IMR-90 (cell line): ENCODE data around the gene NF2. TPM values are rescaled to one million over a fixed set of nuclear protein-coding genes. Genes with fewer than 3 reads are reported as not detected.

Source experiments
- ATAC-seq: fragments of 200-7000 bp; cut with Tn5 transposase; 2 replicates; pipeline ENCODE4 v1.9.1; 2020; ENCODE audit warnings: low read depth, mild to moderate bottlenecking, moderate library complexity
- BruUV-seq: library from RNA; stranded (reverse); fragments of 400-500 nt; replicated peaks from 2 replicates; lab custom pipeline; 2021; lab: Mats Ljungman, UMichigan
- CTCF ChIA-PET: fragments of 300-600 bp; formaldehyde crosslinking; extraction: SDS; loops from one replicate; lab custom pipeline; 2021; ENCODE audit warnings: antibody characterized with exemption; lab: Yijun Ruan, JAX
- POLR2A ChIA-PET: fragments of 300-600 bp; sonication (Branson Sonifier 250); formaldehyde crosslinking; loops from one replicate; lab custom pipeline; 2022; ENCODE audit warnings: antibody characterized with exemption; ENCODE audit not compliant: unreplicated experiment; lab: Charles Lee
- DNase-seq: peaks from one replicate; pipeline ENCODE4 v3.0.0; 2013
- H2AFZ ChIP-seq: replicated peaks from 2 replicates; pipeline ENCODE3; 2013; ENCODE audit warnings: low read length, mild to moderate bottlenecking; ENCODE audit not compliant: poor library complexity
- H2AK5ac ChIP-seq: 2 replicates; pipeline ENCODE4 v1.6.1; 2013; ENCODE audit warnings: low read depth, low read length, inconsistent platforms
- H2AK9ac ChIP-seq: replicated peaks from 2 replicates; pipeline ENCODE3; 2013; ENCODE audit warnings: mild to moderate bottlenecking, low read depth, low read length, moderate library complexity; ENCODE audit not compliant: poor library complexity
- H2BK120ac ChIP-seq: 2 replicates; pipeline ENCODE4 v1.6.1; 2013; ENCODE audit warnings: low read depth, low read length, inconsistent platforms
- H2BK15ac ChIP-seq: 3 replicates; pipeline ENCODE4 v1.6.1; 2013; ENCODE audit warnings: low read depth, low read length, inconsistent platforms
- H2BK20ac ChIP-seq: 2 replicates; pipeline ENCODE4 v1.6.1; 2013; ENCODE audit warnings: low read depth, mild to moderate bottlenecking, inconsistent platforms, low read length, moderate library complexity
- H2BK5ac ChIP-seq: 2 replicates; pipeline ENCODE4 v1.6.1; 2013; ENCODE audit warnings: mild to moderate bottlenecking, low read depth, low read length, inconsistent platforms; ENCODE audit not compliant: poor library complexity, severe bottlenecking
- H3K14ac ChIP-seq: replicated peaks from 2 replicates; pipeline ENCODE4 v1.6.1; 2013; ENCODE audit warnings: low read depth, low read length, inconsistent platforms
- H3K18ac ChIP-seq: 2 replicates; pipeline ENCODE4 v1.6.1; 2013; ENCODE audit warnings: low read depth, low read length, control low read depth
- H3K23ac ChIP-seq: 2 replicates; pipeline ENCODE4 v1.6.1; 2013; ENCODE audit warnings: low read depth, low read length, inconsistent platforms
- H3K27ac ChIP-seq: 2 replicates; pipeline ENCODE4 v1.5.1; 2013; ENCODE audit warnings: mild to moderate bottlenecking, control low read depth, low read length; ENCODE audit not compliant: insufficient read depth
- H3K27me3 ChIP-seq: 2 replicates; pipeline ENCODE4 v1.6.1; 2013; ENCODE audit warnings: low read length; ENCODE audit not compliant: control insufficient read depth, insufficient read depth
- H3K36me3 ChIP-seq: 2 replicates; pipeline ENCODE4 v1.6.1; 2013; ENCODE audit warnings: low read length, mixed read lengths; ENCODE audit not compliant: control insufficient read depth, insufficient read depth
- H3K4ac ChIP-seq: 2 replicates; pipeline ENCODE4 v1.6.1; 2013; ENCODE audit warnings: low read depth, low read length, inconsistent platforms
- H3K4me1 ChIP-seq: 2 replicates; pipeline ENCODE4 v1.6.1; 2013; ENCODE audit warnings: low read length, mixed read lengths; ENCODE audit not compliant: control insufficient read depth, insufficient read depth
- H3K4me2 ChIP-seq: 2 replicates; pipeline ENCODE4 v1.6.1; 2013; ENCODE audit warnings: low read depth, mild to moderate bottlenecking, control low read depth, low read length, moderate library complexity
- H3K4me3 ChIP-seq: 2 replicates; pipeline ENCODE4 v1.5.1; 2013; ENCODE audit warnings: low read depth, mild to moderate bottlenecking, control low read depth, low read length, moderate library complexity; ENCODE audit not compliant: insufficient read depth
- H3K56ac ChIP-seq: 2 replicates; pipeline ENCODE4 v1.6.1; 2013; ENCODE audit warnings: low read length, inconsistent platforms; ENCODE audit not compliant: insufficient read depth; ENCODE audit errors: extremely low read depth
- H3K79me1 ChIP-seq, 2 experiments: 2 replicates each; pipeline ENCODE4 v1.6.1; 2013; ENCODE audit warnings: low read length in 2 of 2, inconsistent platforms in 1 of 2, low read depth in 1 of 2
- H3K9ac ChIP-seq: 2 replicates; pipeline ENCODE4 v1.6.1; 2013; ENCODE audit warnings: low read depth, low read length, control low read depth
- H3K9me1 ChIP-seq: 2 replicates; pipeline ENCODE4 v1.6.1; 2013; ENCODE audit warnings: low read length, inconsistent platforms; ENCODE audit not compliant: insufficient read depth
- H3K9me3 ChIP-seq: 2 replicates; pipeline ENCODE4 v1.6.1; 2013; ENCODE audit warnings: low read length; ENCODE audit not compliant: control insufficient read depth, insufficient read depth
- H4K20me1 ChIP-seq: 2 replicates; pipeline ENCODE4 v1.6.1; 2013; ENCODE audit warnings: low read length, inconsistent platforms; ENCODE audit not compliant: insufficient read depth
- H4K5ac ChIP-seq: 2 replicates; pipeline ENCODE4 v1.6.1; 2013; ENCODE audit warnings: mild to moderate bottlenecking, low read depth, low read length, control low read depth
- H4K8ac ChIP-seq, 2 experiments: 2 replicates each; pipeline ENCODE4 v1.6.1; 2013; ENCODE audit warnings: low read depth in 2 of 2, low read length in 2 of 2, control low read depth in 1 of 2, inconsistent platforms in 1 of 2
- H4K91ac ChIP-seq: 2 replicates; pipeline ENCODE4 v1.6.1; 2013; ENCODE audit warnings: low read depth, low read length, inconsistent platforms; ENCODE audit not compliant: insufficient read depth
- CEBPB ChIP-seq: IDR thresholded peaks from 2 replicates; pipeline ENCODE4 v1.6.1; 2012; ENCODE audit warnings: low read depth, low read length, improper control_type of control experiment
- FOS ChIP-seq: fragments of 150-350 bp; IDR thresholded peaks from 2 replicates; pipeline ENCODE4 v1.6.1; 2016; ENCODE audit warnings: low read depth, low read length
- MAZ ChIP-seq: IDR thresholded peaks from 2 replicates; pipeline ENCODE4 v1.6.1; 2012; ENCODE audit warnings: low read depth, mild to moderate bottlenecking, low read length, improper control_type of control experiment, moderate library complexity, borderline replicate concordance
- MXI1 ChIP-seq: IDR thresholded peaks from 2 replicates; pipeline ENCODE4 v1.6.1; 2012; ENCODE audit warnings: low read depth, mild to moderate bottlenecking, low read length, moderate library complexity, borderline replicate concordance
- POLR2A ChIP-seq: IDR thresholded peaks from 2 replicates; pipeline ENCODE4 v1.6.1; 2012; ENCODE audit warnings: mild to moderate bottlenecking, low read depth, low read length
- RAD21 ChIP-seq: IDR thresholded peaks from 2 replicates; pipeline ENCODE4 v1.6.1; 2012; ENCODE audit warnings: low read length, improper control_type of control experiment
- RCOR1 ChIP-seq: IDR thresholded peaks from 2 replicates; pipeline ENCODE4 v1.6.1; 2012; ENCODE audit warnings: mild to moderate bottlenecking, low read length, improper control_type of control experiment; ENCODE audit not compliant: insufficient replicate concordance
- RFX5 ChIP-seq: IDR thresholded peaks from 2 replicates; pipeline ENCODE4 v1.8.0; 2012; ENCODE audit warnings: low read depth, mild to moderate bottlenecking, low read length, moderate library complexity
- SMC3 ChIP-seq: fragments of 150-350 bp; IDR thresholded peaks from 2 replicates; pipeline ENCODE4 v1.6.1; 2016; ENCODE audit warnings: low read depth, mild to moderate bottlenecking, antibody characterized with exemption, low read length, moderate library complexity
- WGBS, 2 experiments: methylation state at CpG; one replicate each; pipeline versions ENCODE4 v1.1.5 to v1.1.7; 2013; ENCODE audit warnings: missing lambda C conversion rate in 2 of 2; ENCODE audit not compliant: insufficient read length in 1 of 2; ENCODE audit errors: extremely low coverage in 2 of 2; 5-methylcytosine and 5-hydroxymethylcytosine counted together
- dilution Hi-C: fragments of 300-500 bp; cut with HindIII; formaldehyde crosslinking; loops from one replicate; pipeline ENCODE4 v1.14.3; 2018; ENCODE audit warnings: low sequenced_read_pairs; ENCODE audit not compliant: unreplicated experiment
- in situ Hi-C: fragments of 300-500 bp; cut with MboI; formaldehyde crosslinking; loops from 3 replicates; pipeline ENCODE4 v1.14.3; 2019; ENCODE audit warnings: low sequenced_read_pairs, inconsistent platforms, mixed read lengths
- intact Hi-C: fragments of 100-400 bp; cut with micrococcal nuclease; formaldehyde crosslinking; loops from 2 replicates; pipeline ENCODE4 v1.10.0; 2022
- polyA plus RNA-seq, 3 experiments: library from polyadenylated mRNA; depleted of rRNA; stranded (reverse); fragments of >200 nt; gene quantifications; 2 replicates each; pipeline ENCODE4 v1.2.3, GENCODE V29; 2012; ENCODE audit warnings: low replicate concordance in 1 of 3
- total RNA-seq: library from RNA; depleted of rRNA; stranded (reverse); fragments of >200 nt; gene quantifications from 2 replicates; pipeline ENCODE4 v1.2.3, GENCODE V29; 2012
- TF ChIP-seq, protein P1 (sequence below): fragments of 150-350 bp; IDR thresholded peaks from 2 replicates; pipeline ENCODE4 v1.6.1; 2017; ENCODE audit warnings: mild to moderate bottlenecking, antibody characterized with exemption, low read length, low read depth

NF2 gene
- total and polyA plus RNA-seq, 2 of the 4 experiments (the other 2 are of a cell fraction), result 59.0 to 151 TPM

GRCh38 chr22:29559853-29560252 is 43.6 kb upstream of the NF2 start:
- intact Hi-C loops (no loop called here), in situ Hi-C loops (no loop called here), dilution Hi-C loops (no loop called here)
- Histone ChIP-seq H4K8ac (no peak overlapping the region), H3K23ac (no peak overlapping the region), H3K9ac (no peak overlapping the region), H2BK120ac (no peak overlapping the region), H2AFZ (no peak overlapping the region), H4K91ac (no peak overlapping the region), H3K27ac (no peak overlapping the region), H3K4ac (no peak overlapping the region), H3K4me2 (no peak overlapping the region), H3K56ac (no peak overlapping the region), H3K27me3 (no peaks in the 10 kb centered on the region), H3K79me1 (no peaks in the 10 kb centered on the region), H3K9me3 (no peaks in the 10 kb centered on the region), H2BK15ac (no peak overlapping the region), H2AK9ac (no peak overlapping the region), H3K18ac (no peak overlapping the region), H4K5ac (no peak overlapping the region), H2AK5ac (no peak overlapping the region), H3K14ac (no peak overlapping the region), H3K36me3 (peaks cover 52% of the 10 kb centered on the region), H2BK20ac (no peak overlapping the region), H4K20me1 (no peaks in the 10 kb centered on the region), H2BK5ac (no peak overlapping the region), H3K4me3 (no peak overlapping the region), H3K4me1 (no peaks in the 10 kb centered on the region), H3K9me1 (no peaks in the 10 kb centered on the region)
- ATAC-seq (no peak), DNase-seq (no peak)
- no TSS peak for BruUV-seq
- ChIA-PET CTCF (no interaction called here), POLR2A (no interaction called here)
- TF ChIP-seq POLR2A, result no peak
- TF ChIP-seq SMC3, result no peak
- TF ChIP-seq RCOR1, result no peak
- TF ChIP-seq RFX5, result no peak
- no peak for TF ChIP-seq FOS
- no peak for TF ChIP-seq MXI1
- TF ChIP-seq, protein P1, sequence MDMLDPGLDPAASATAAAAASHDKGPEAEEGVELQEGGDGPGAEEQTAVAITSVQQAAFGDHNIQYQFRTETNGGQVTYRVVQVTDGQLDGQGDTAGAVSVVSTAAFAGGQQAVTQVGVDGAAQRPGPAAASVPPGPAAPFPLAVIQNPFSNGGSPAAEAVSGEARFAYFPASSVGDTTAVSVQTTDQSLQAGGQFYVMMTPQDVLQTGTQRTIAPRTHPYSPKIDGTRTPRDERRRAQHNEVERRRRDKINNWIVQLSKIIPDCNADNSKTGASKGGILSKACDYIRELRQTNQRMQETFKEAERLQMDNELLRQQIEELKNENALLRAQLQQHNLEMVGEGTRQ, result no peak
- TF ChIP-seq MAZ, result no peak
- no peak for TF ChIP-seq CEBPB
- TF ChIP-seq RAD21, result no peak
- WGBS, 2 experiments, result 100% methylated on average over 2 of the region's 2 CpGs; no CpG with 5 or more reads in 1 of the 2 experiments
